ENCODE measurements around the gene ROM1.

GRCh38 chr11:62599901-62600300, 13.2 kb upstream of the ROM1 start:
- TF ChIP-seq EP300 (IDR thresholded peaks at IDR 0.05) = no peak
- TF ChIP-seq POLR2A (IDR thresholded peaks at IDR 0.05; ENCODE audit: low read depth) = no peak
- no peak for TF ChIP-seq CTCF (IDR thresholded peaks at IDR 0.05)
- no peak for TF ChIP-seq POLR2AphosphoS5 (IDR thresholded peaks at IDR 0.05)

Measured in esophagus muscularis mucosa (tissue), 4 donors.